ENCODE data around the gene CTNNA3. TPM values are rescaled to one million over a fixed set of nuclear protein-coding genes. Genes with fewer than 3 reads are reported as not detected.

Gene CTNNA3
- total RNA-seq, 2 donors from 2014 or later: 1.6 TPM; not detected in 1

GRCh38 chr10:66292456-66292855 is 1403.5 kb downstream of the CTNNA3 start:
- H3K27me3 Mint-ChIP-seq: no peaks in the 10 kb centered on the region

GRCh38 chr10:66291133-66291532 is 1404.9 kb downstream of the CTNNA3 start:
- Mint-ChIP-seq H3K4me1 (no peaks in the 10 kb centered on the region), H3K4me3 (no peak overlapping the region), H3K27me3 (no peaks in the 10 kb centered on the region), H3K36me3 (ENCODE audit: low read depth) (no peaks in the 10 kb centered on the region), H3K27ac (no peak overlapping the region)
- no peaks in the 10 kb centered on the region for H3K9me3 ChIP-seq (ENCODE audit: control insufficient read depth, low read length, poor library complexity, severe bottlenecking)
- DNase-seq (no peak), ATAC-seq (no peak)

More at GRCh38 chr10:66292456-66292855, 1403.5 kb downstream of the CTNNA3 start:
- H3K27ac Mint-ChIP-seq: no peak overlapping the region
- no peaks in the 10 kb centered on the region for H3K4me1 Mint-ChIP-seq
- no peak overlapping the region for H3K4me3 Mint-ChIP-seq
- no peaks in the 10 kb centered on the region for H3K9me3 ChIP-seq (ENCODE audit: control insufficient read depth, low read length, poor library complexity, severe bottlenecking)
- DNase-seq (no peak), ATAC-seq (no peak)
- H3K36me3 Mint-ChIP-seq (ENCODE audit: low read depth): no peaks in the 10 kb centered on the region

DNA sequence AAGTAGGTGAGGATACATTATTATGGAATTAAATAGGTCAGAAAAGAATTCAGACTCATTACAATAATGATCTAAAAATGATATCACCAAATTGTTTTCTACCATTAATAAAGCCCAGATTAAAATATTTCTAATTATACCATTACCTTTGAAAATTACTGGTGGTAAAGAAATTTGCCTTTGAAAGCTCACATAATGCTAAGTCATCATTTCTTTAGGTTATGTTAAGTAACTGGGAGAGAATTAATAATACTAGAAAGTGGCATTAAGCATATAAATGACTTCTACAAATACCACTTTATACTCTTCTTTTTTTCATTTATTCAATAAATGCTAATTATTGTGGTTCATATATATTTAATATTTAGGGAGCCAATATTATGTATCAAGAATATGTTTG is 1411.4 kb downstream of the CTNNA3 start:
- Mint-ChIP-seq H3K4me1 (no peaks in the 10 kb centered on the region), H3K36me3 (ENCODE audit: low read depth) (no peaks in the 10 kb centered on the region), H3K27ac (no peak overlapping the region), H3K4me3 (no peak overlapping the region), H3K27me3 (no peaks in the 10 kb centered on the region)
- DNase-seq (no peak), ATAC-seq (no peak)
- no peaks in the 10 kb centered on the region for H3K9me3 ChIP-seq (ENCODE audit: control insufficient read depth, low read length, poor library complexity, severe bottlenecking)

DNA sequence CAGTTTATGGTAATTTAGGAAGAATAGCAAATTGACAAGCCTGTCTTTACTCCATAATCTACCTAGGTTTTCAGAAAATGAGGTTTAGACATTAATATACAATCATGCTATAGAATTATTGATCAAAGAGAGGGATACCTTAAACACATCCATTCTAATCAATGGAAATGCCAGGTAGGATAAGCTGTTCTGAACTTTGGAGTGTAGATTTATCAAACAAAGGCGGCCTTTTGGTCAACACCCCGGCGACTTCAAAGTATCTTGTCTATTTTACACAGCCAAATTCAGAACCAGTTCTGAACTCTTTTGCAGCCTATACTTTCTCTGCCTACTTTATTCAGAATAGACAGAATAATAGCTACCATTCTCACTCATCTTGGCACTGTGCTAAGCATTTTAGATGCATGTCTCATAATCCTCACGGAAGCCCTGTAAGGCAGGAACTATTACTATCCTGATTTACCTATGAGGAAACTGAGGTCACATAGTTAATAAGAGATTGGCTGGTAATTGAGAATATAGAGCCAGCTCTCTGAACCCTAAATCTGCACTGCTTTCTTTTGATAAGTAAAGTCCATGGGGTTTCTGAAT is 1412.0 kb downstream of the CTNNA3 start:
- H3K4me1 Mint-ChIP-seq: no peaks in the 10 kb centered on the region
- no peak overlapping the region for H3K27ac Mint-ChIP-seq
- H3K36me3 Mint-ChIP-seq (ENCODE audit: low read depth): no peaks in the 10 kb centered on the region
- H3K4me3 Mint-ChIP-seq: no peak overlapping the region
- H3K27me3 Mint-ChIP-seq: no peaks in the 10 kb centered on the region
- ATAC-seq (no peak), DNase-seq (no peak)
- H3K9me3 ChIP-seq (ENCODE audit: control insufficient read depth, low read length, poor library complexity, severe bottlenecking): no peaks in the 10 kb centered on the region

- no peak overlapping the region for H3K27ac Mint-ChIP-seq
- H3K4me1 Mint-ChIP-seq: no peaks in the 10 kb centered on the region
- no peaks in the 10 kb centered on the region for H3K9me3 ChIP-seq (ENCODE audit: control insufficient read depth, low read length, poor library complexity, severe bottlenecking)
- ATAC-seq (no peak), DNase-seq (no peak)
- H3K27me3 Mint-ChIP-seq: no peaks in the 10 kb centered on the region
- H3K36me3 Mint-ChIP-seq (ENCODE audit: low read depth): no peaks in the 10 kb centered on the region
- H3K4me3 Mint-ChIP-seq: no peak overlapping the region
Measured at GRCh38 chr10:66283064-66283463, 1412.9 kb downstream of the CTNNA3 start.

DNA sequence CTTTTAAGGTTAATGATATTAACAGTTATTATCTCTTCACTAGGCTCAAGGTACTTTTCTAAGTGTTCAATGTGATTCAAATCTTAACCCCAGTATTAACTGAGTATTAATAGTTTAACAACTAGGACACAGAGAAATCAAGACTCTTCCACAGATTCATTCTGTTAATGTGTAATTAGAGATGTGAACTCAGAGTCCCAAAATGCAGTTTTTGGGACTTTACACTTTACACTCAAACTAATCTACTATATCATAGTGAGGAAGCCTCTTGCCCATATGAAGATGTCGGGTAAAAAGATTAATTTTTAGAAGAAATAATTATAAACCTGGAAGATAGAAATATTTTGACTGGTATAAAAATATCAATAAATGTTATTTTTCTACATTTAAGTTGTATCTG is 1414.7 kb downstream of the CTNNA3 start:
- Mint-ChIP-seq H3K4me1 (no peaks in the 10 kb centered on the region), H3K4me3 (no peak overlapping the region), H3K36me3 (ENCODE audit: low read depth) (no peaks in the 10 kb centered on the region), H3K27me3 (no peaks in the 10 kb centered on the region), H3K27ac (no peak overlapping the region)
- DNase-seq: no peak
- no peak for ATAC-seq
- H3K9me3 ChIP-seq (ENCODE audit: control insufficient read depth, low read length, poor library complexity, severe bottlenecking): no peaks in the 10 kb centered on the region

DNA sequence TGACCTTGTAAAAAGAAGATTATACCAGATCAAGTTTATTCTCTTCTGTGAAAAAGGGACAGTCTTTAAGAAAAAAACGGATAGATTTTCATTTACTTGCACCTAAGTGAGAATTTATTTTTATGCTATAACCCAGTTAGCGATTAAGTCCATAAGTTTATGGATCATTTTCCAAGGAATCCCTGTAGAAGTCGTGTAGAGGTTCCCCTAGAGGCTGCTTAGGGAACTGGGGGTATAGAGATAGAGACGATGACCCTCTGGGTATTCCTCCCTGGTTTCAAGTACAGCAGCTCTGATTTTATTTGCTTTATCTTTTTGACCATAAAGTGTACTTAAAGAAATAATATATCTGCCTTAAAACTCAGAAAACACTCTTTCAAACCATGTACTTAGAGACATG is 1418.5 kb downstream of the CTNNA3 start:
- no peak overlapping the region for H3K27ac Mint-ChIP-seq
- H3K36me3 Mint-ChIP-seq (ENCODE audit: low read depth): no peaks in the 10 kb centered on the region
- ATAC-seq: no peak
- no peak for DNase-seq
- H3K4me1 Mint-ChIP-seq: no peaks in the 10 kb centered on the region
- H3K9me3 ChIP-seq (ENCODE audit: control insufficient read depth, low read length, poor library complexity, severe bottlenecking): no peaks in the 10 kb centered on the region
- H3K4me3 Mint-ChIP-seq: no peak overlapping the region
- no peaks in the 10 kb centered on the region for H3K27me3 Mint-ChIP-seq

DNA sequence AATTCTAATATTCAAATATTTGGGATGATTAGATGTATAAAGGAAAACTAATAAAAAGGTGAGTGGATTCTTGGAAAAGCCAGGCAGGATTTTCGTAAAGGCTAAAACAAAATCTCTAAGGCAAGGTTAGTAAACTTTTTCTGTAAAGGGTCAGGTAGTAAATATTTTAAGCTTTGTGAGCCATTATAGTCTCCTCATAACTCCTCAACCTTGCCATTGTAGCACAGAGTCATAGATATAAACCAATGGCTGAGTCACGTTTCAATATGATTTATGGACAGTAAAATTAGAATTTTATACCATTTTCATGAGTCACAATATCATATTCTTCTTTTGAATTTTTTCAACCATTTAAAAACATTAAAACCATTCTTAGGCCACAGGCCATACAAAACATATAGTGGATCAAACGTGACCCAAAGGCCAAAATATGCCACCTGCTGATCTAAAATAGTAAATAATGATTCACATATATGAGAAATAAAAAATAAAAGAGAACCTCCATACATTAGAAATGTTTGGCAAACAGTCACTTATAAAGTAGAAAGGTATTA is 1422.0 kb downstream of the CTNNA3 start:
- DNase-seq (no peak), ATAC-seq (no peak)
- no peaks in the 10 kb centered on the region for H3K4me1 Mint-ChIP-seq
- no peaks in the 10 kb centered on the region for H3K27me3 Mint-ChIP-seq
- H3K9me3 ChIP-seq (ENCODE audit: control insufficient read depth, low read length, poor library complexity, severe bottlenecking): no peaks in the 10 kb centered on the region
- H3K4me3 Mint-ChIP-seq: no peak overlapping the region
- H3K27ac Mint-ChIP-seq: no peak overlapping the region
- no peaks in the 10 kb centered on the region for H3K36me3 Mint-ChIP-seq (ENCODE audit: low read depth)

- H3K27ac Mint-ChIP-seq: no peak overlapping the region
- DNase-seq: no peak
- H3K9me3 ChIP-seq (ENCODE audit: control insufficient read depth, low read length, poor library complexity, severe bottlenecking): no peaks in the 10 kb centered on the region
- no peak for ATAC-seq
- no peaks in the 10 kb centered on the region for H3K36me3 Mint-ChIP-seq (ENCODE audit: low read depth)
- H3K27me3 Mint-ChIP-seq: no peaks in the 10 kb centered on the region
- H3K4me1 Mint-ChIP-seq: no peaks in the 10 kb centered on the region
- H3K4me3 Mint-ChIP-seq: no peak overlapping the region
Measured at GRCh38 chr10:66265398-66265797, 1430.6 kb downstream of the CTNNA3 start.

GRCh38 chr10:66259836-66260235 is 1436.2 kb downstream of the CTNNA3 start:
- no peak for ATAC-seq
- H3K4me1 Mint-ChIP-seq: no peaks in the 10 kb centered on the region
- no peaks in the 10 kb centered on the region for H3K36me3 Mint-ChIP-seq (ENCODE audit: low read depth)
- DNase-seq: no peak
- no peaks in the 10 kb centered on the region for H3K9me3 ChIP-seq (ENCODE audit: control insufficient read depth, low read length, poor library complexity, severe bottlenecking)
- no peak overlapping the region for H3K4me3 Mint-ChIP-seq
- H3K27me3 Mint-ChIP-seq: no peaks in the 10 kb centered on the region
- H3K27ac Mint-ChIP-seq: no peak overlapping the region

- H3K4me1 Mint-ChIP-seq: no peaks in the 10 kb centered on the region
- no peaks in the 10 kb centered on the region for H3K36me3 Mint-ChIP-seq (ENCODE audit: low read depth)
- no peak overlapping the region for H3K4me3 Mint-ChIP-seq
- H3K9me3 ChIP-seq (ENCODE audit: control insufficient read depth, low read length, poor library complexity, severe bottlenecking): no peaks in the 10 kb centered on the region
- no peak for ATAC-seq
- H3K27me3 Mint-ChIP-seq: no peaks in the 10 kb centered on the region
- no peak for DNase-seq
- no peak overlapping the region for H3K27ac Mint-ChIP-seq
Measured at GRCh38 chr10:66258693-66259092, 1437.3 kb downstream of the CTNNA3 start.

DNA sequence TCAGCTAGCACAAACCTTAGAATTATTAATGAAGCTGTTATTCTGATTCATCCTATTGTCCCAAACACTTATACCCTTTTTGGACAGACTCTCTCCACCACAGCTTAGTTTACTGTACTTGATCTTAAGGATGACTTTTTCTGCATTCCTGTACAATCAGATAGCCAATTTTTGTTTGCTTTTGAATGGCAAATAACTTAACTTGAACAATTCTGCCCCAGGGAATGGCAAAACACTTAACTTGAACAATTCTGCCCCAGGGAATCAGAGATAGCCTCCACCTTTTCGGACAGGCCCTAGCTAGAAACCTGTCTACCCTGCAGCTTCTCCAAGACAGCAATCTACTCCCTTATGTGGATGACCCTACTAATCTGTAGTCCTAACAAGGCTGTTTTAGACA is 1438.2 kb downstream of the CTNNA3 start:
- Mint-ChIP-seq H3K27ac (no peak overlapping the region), H3K36me3 (ENCODE audit: low read depth) (no peaks in the 10 kb centered on the region), H3K4me3 (no peak overlapping the region), H3K4me1 (no peaks in the 10 kb centered on the region), H3K27me3 (no peaks in the 10 kb centered on the region)
- DNase-seq (no peak), ATAC-seq (no peak)
- no peaks in the 10 kb centered on the region for H3K9me3 ChIP-seq (ENCODE audit: control insufficient read depth, low read length, poor library complexity, severe bottlenecking)

GRCh38 chr10:66252986-66253385 is 1443.0 kb downstream of the CTNNA3 start:
- no peak overlapping the region for H3K27ac Mint-ChIP-seq
- DNase-seq: no peak
- no peak for ATAC-seq
- no peaks in the 10 kb centered on the region for H3K9me3 ChIP-seq (ENCODE audit: control insufficient read depth, low read length, poor library complexity, severe bottlenecking)
- no peak overlapping the region for H3K4me3 Mint-ChIP-seq
- H3K4me1 Mint-ChIP-seq: no peaks in the 10 kb centered on the region
- H3K27me3 Mint-ChIP-seq: no peaks in the 10 kb centered on the region
- no peaks in the 10 kb centered on the region for H3K36me3 Mint-ChIP-seq (ENCODE audit: low read depth)

DNA sequence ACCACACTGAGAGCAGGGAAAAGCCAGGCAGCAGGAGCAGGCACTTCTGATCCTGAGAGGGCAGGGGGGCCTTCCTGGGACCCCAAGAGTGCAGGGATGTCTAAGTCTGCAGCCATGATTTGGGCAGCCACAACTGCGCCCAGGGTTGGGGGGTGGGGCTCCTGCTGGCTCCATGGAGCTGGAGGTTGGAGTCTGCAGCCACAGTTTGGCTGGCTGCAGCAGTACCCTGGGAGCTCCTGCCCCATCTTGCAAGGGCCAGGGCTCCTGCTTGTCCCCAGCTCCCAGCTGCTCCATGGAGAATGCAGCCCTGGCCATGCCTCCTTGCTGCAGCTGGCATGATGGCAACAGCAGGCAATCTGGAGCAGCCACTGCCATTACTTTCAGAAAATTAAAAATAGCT is 1449.8 kb downstream of the CTNNA3 start:
- Mint-ChIP-seq H3K27me3 (no peaks in the 10 kb centered on the region), H3K4me3 (no peak overlapping the region), H3K27ac (no peak overlapping the region), H3K36me3 (ENCODE audit: low read depth) (no peaks in the 10 kb centered on the region), H3K4me1 (no peaks in the 10 kb centered on the region)
- no peaks in the 10 kb centered on the region for H3K9me3 ChIP-seq (ENCODE audit: control insufficient read depth, low read length, poor library complexity, severe bottlenecking)
- ATAC-seq: no peak
- DNase-seq: no peak

All from T-helper 17 cell (primary cell).